Activated B cell treated with CpG ODN at 0.5 μM for 24 hours (primary cell): Measurements from ENCODE around the gene GGT5. TPM values are rescaled to one million over a fixed set of nuclear protein-coding genes. Genes with fewer than 3 reads are reported as not detected.
A peak's percentile ranks its signal among the peaks of the same experiment; 100 is the strongest.

Experiments
- ATAC-seq: fragments of 200-7000 bp; cut with Tn5 transposase; one replicate; pipeline ENCODE4 v1.10.0; 2021; ENCODE audit warnings: low read depth, mild to moderate bottlenecking, moderate library complexity
- CTCF ChIA-PET: fragments of 350-600 bp; sonication (Branson Sonifier 250); formaldehyde crosslinking; loops from one replicate; lab custom pipeline; 2021; ENCODE audit warnings: antibody characterized with exemption; lab: Charles Lee
- POLR2A ChIA-PET: fragments of 350-600 bp; sonication (Branson Sonifier 250); formaldehyde crosslinking; loops from one replicate; lab custom pipeline; 2021; ENCODE audit warnings: antibody characterized with exemption; lab: Charles Lee
- DNase-seq: peaks from one replicate; pipeline ENCODE4 v3.0.0; 2022
- H3K27ac Mint-ChIP-seq: one replicate; pipeline ENCODE4 v1.8.0; 2020; ENCODE audit warnings: mixed read lengths
- H3K27me3 Mint-ChIP-seq: one replicate; pipeline ENCODE4 v1.8.0; 2021; ENCODE audit warnings: mixed read lengths
- H3K36me3 Mint-ChIP-seq: one replicate; pipeline ENCODE4 v1.8.0; 2021; ENCODE audit warnings: low read depth, mixed read lengths
- H3K4me1 Mint-ChIP-seq: one replicate; pipeline ENCODE4 v1.8.0; 2021; ENCODE audit warnings: mixed read lengths
- H3K4me3 Mint-ChIP-seq: one replicate; pipeline ENCODE4 v1.8.0; 2020; ENCODE audit warnings: mild to moderate bottlenecking, mixed read lengths
- H3K9me3 Mint-ChIP-seq: one replicate; pipeline ENCODE4 v1.8.0; 2020; ENCODE audit warnings: mixed read lengths
- intact Hi-C: fragments of 100-400 bp; cut with micrococcal nuclease; formaldehyde crosslinking; loops from one replicate; pipeline ENCODE4 v1.15.1; 2024
- total RNA-seq: library from RNA; stranded (reverse); gene quantifications from 2 replicates; pipeline ENCODE4 v1.2.3, GENCODE V29; 2022
- TF ChIP-seq, protein P1 (sequence below): fragments of 200-600 bp; IDR thresholded peaks from one replicate; pipeline ENCODE4 v1.8.0; 2022; ENCODE audit warnings: antibody characterized with exemption, mild to moderate bottlenecking

Gene GGT5
- total RNA-seq, 1 donor from 2014 or later: not detected

DNA sequence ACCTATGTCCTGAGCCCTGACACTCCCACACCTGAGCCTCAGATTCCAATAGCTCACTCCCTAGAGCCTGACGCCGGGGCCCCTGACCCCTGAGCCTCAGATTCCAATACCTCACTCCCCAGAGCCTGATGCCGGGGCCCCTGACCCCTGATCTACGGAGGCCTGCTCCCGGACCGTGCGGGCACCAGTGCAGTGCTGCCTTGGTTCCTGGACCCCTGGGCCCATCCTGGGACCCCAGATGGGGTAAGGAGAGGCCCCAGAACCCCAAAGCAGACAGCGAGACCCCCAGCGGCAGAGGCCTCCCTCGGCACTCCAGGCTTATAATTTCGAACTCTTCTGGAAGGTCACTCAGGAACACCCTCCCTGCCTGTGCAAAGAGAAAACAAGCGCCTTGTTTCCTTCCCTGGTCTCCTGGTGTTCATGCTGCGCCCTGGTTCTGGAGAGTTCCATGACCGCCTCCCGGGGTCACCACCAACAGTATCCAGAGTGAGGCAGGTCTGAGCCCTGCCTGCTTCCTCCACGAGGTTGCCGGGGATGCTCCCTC lies 56.1 kb downstream of the GGT5 start:
- intact Hi-C loops: loop anchor here (5.0 kb wide), 1 partner anchor 59 kb away; the partner anchor contains the start of gene GGT5
- TF ChIP-seq, protein P1, sequence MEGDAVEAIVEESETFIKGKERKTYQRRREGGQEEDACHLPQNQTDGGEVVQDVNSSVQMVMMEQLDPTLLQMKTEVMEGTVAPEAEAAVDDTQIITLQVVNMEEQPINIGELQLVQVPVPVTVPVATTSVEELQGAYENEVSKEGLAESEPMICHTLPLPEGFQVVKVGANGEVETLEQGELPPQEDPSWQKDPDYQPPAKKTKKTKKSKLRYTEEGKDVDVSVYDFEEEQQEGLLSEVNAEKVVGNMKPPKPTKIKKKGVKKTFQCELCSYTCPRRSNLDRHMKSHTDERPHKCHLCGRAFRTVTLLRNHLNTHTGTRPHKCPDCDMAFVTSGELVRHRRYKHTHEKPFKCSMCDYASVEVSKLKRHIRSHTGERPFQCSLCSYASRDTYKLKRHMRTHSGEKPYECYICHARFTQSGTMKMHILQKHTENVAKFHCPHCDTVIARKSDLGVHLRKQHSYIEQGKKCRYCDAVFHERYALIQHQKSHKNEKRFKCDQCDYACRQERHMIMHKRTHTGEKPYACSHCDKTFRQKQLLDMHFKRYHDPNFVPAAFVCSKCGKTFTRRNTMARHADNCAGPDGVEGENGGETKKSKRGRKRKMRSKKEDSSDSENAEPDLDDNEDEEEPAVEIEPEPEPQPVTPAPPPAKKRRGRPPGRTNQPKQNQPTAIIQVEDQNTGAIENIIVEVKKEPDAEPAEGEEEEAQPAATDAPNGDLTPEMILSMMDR: no peak
- Mint-ChIP-seq H3K27ac (no peak overlapping the region), H3K27me3 (peaks cover 3% of the 10 kb centered on the region), H3K36me3 (no peaks in the 10 kb centered on the region), H3K9me3 (no peaks in the 10 kb centered on the region), H3K4me1 (peaks cover 2% of the 10 kb centered on the region), H3K4me3 (no peak overlapping the region)
- ATAC-seq (no peak), DNase-seq (no peak)
- ChIA-PET POLR2A (no interaction called here), CTCF (interaction anchor here (1.3 to 1.5 kb wide), 2 partner anchors 42 to 179 kb away, joined by 3 to 9 read pairs; no protein-coding TSS in a partner anchor)

GRCh38 chr22:24187731-24188644 lies 56.9 kb downstream of the GGT5 start:
- Mint-ChIP-seq H3K4me1 (peaks cover 10% of the 10 kb centered on the region), H3K36me3 (no peaks in the 10 kb centered on the region), H3K27ac (no peak overlapping the region), H3K9me3 (no peaks in the 10 kb centered on the region), H3K27me3 (peaks cover 3% of the 10 kb centered on the region), H3K4me3 (no peak overlapping the region)
- TF ChIP-seq, protein P1: no peak
- ATAC-seq (no peak), DNase-seq (no peak)
- intact Hi-C loops: loop anchor here (5.0 kb wide), 1 partner anchor 59 kb away; the partner anchor contains the start of gene GGT5
- POLR2A ChIA-PET: no interaction called here
- CTCF ChIA-PET: no interaction called here

- no peak overlapping the region for H3K27ac Mint-ChIP-seq
- H3K9me3 Mint-ChIP-seq: no peaks in the 10 kb centered on the region
- H3K4me1 Mint-ChIP-seq: peaks cover 10% of the 10 kb centered on the region
- H3K4me3 Mint-ChIP-seq: no peak overlapping the region
- ChIA-PET CTCF (no interaction called here), POLR2A (no interaction called here)
- peaks cover 3% of the 10 kb centered on the region for H3K27me3 Mint-ChIP-seq
- DNase-seq: no peak
- H3K36me3 Mint-ChIP-seq: no peaks in the 10 kb centered on the region
- intact Hi-C loops: loop anchor here (5.0 kb wide), 1 partner anchor 60 kb away; the partner anchor contains the start of gene GGT5
- no peak for ATAC-seq
- TF ChIP-seq, protein P1: no peak
Measured at GRCh38 chr22:24186892-24187670, 57.8 kb downstream of the GGT5 start.

DNA sequence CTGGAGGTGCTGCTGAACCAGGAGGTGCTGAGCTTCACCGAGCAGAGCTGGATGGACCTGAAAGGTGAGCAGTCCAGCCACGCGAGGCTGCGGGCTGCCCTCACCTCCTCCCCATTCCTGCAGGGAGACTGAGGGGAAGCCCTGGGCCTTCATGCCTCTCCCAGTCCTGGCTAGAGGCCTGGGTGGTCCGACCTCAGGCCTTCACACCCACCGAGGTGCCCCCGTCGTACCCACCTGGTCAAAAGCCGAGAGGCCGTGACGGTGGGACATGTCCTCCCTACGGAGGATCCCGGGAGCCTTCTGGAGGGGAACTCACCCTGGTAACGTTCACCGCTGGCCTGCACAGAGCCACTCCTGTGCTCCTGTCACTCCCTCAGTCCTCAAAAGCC lies 58.5 kb downstream of the GGT5 start:
- CTCF ChIA-PET: no interaction called here
- intact Hi-C loops: loop anchor here (5.0 kb wide), 1 partner anchor 61 kb away; the partner anchor contains the start of gene GGT5
- no peak overlapping the region for H3K27ac Mint-ChIP-seq
- no peak for ATAC-seq
- TF ChIP-seq, protein P1: no peak
- peaks cover 3% of the 10 kb centered on the region for H3K27me3 Mint-ChIP-seq
- H3K4me3 Mint-ChIP-seq: no peak overlapping the region
- peaks cover 10% of the 10 kb centered on the region for H3K4me1 Mint-ChIP-seq
- peak; percentile 12 for DNase-seq
- POLR2A ChIA-PET: no interaction called here
- H3K9me3 Mint-ChIP-seq: no peaks in the 10 kb centered on the region
- no peaks in the 10 kb centered on the region for H3K36me3 Mint-ChIP-seq
